PC-3 (cell line): ENCODE data around the gene AGPAT1.

Experiments
- EZH2 ChIP-seq: fragments of 300-600 bp; sonication (generic); IDR thresholded peaks from one replicate; pipeline ENCODE4 v1.6.1; 2017; ENCODE audit warnings: antibody characterized with exemption, mild to moderate bottlenecking, low read length; ENCODE audit not compliant: unreplicated experiment
- EZH2phosphoT487 ChIP-seq: fragments of 300-600 bp; sonication (generic); IDR thresholded peaks from 2 replicates; pipeline ENCODE4 v1.6.1; 2018; ENCODE audit warnings: mild to moderate bottlenecking, antibody characterized with exemption, low read length, borderline replicate concordance
- TF ChIP-seq, protein P1 (sequence below): fragments of 300-600 bp; sonication (generic); conservative IDR thresholded peaks from 2 replicates; pipeline ENCODE4 v1.5.1; 2017; ENCODE audit warnings: antibody characterized with exemption, low read depth, mild to moderate bottlenecking, low read length

DNA sequence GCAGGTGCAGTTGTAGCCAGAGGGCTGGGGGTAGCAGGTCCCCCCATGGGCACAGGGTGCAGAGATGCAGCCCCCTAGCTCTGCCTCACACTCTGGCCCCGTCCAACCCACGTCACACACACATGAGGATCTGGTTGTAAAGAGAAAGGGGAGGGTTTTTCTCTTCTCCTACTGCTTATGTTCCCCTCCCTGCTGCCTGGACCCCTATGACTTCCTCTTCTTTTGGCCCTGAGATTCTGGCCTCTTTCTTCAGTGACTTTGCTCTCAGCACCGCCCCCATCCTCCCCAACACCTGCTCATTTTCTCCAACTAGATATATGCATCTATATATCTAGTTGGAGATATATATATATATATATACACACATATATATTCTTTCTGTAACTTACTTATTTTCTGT lies 38.2 kb upstream of the AGPAT1 start:
- TF ChIP-seq EZH2 (no peak), EZH2phosphoT487 (no peak)
- TF ChIP-seq, protein P1, sequence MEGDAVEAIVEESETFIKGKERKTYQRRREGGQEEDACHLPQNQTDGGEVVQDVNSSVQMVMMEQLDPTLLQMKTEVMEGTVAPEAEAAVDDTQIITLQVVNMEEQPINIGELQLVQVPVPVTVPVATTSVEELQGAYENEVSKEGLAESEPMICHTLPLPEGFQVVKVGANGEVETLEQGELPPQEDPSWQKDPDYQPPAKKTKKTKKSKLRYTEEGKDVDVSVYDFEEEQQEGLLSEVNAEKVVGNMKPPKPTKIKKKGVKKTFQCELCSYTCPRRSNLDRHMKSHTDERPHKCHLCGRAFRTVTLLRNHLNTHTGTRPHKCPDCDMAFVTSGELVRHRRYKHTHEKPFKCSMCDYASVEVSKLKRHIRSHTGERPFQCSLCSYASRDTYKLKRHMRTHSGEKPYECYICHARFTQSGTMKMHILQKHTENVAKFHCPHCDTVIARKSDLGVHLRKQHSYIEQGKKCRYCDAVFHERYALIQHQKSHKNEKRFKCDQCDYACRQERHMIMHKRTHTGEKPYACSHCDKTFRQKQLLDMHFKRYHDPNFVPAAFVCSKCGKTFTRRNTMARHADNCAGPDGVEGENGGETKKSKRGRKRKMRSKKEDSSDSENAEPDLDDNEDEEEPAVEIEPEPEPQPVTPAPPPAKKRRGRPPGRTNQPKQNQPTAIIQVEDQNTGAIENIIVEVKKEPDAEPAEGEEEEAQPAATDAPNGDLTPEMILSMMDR: no peak
